ENCODE measurements around the gene TRIM65. TPM values are rescaled to one million over a fixed set of nuclear protein-coding genes. Genes with fewer than 3 reads are reported as not detected.
A peak's percentile ranks its signal among the peaks of the same experiment; 100 is the strongest.
"Not testable (repeated sequence)": the region's sequence is repeated elsewhere in the genome, so short reads cannot be mapped to it uniquely, and the experiment has no call there.

The TRIM65 gene
- total RNA-seq, 1 donor from 2014 or later, result 15.4 TPM

GRCh38 chr17:75872434-75873351 is 24.1 kb downstream of the TRIM65 start:
- Histone ChIP-seq H3K36me3 (ENCODE audit: insufficient read depth, low read length) (no peaks in the 10 kb centered on the region), H3K4me2 (ENCODE audit: low read length) (peak overlapping the region; percentile 60), H3K4me3 (ENCODE audit: insufficient read depth, low read depth, low read length) (peak overlapping the region; percentile 5), H2AFZ (ENCODE audit: low read depth, low read length) (peak overlapping the region; percentile 59), H3K9me3 (ENCODE audit: insufficient read depth, low read depth, low read length) (no peaks in the 10 kb centered on the region), H3K79me2 (ENCODE audit: insufficient read depth, low read length) (no peaks in the 10 kb centered on the region), H4K20me1 (ENCODE audit: insufficient read depth, low read length) (peaks cover 4% of the 10 kb centered on the region), H3K4me1 (ENCODE audit: insufficient read depth, low read length) (peaks cover 43% of the 10 kb centered on the region), H3K27ac (ENCODE audit: low read depth, low read length) (peak overlapping the region; percentile 52), H3K9ac (ENCODE audit: low read length) (peak overlapping the region; percentile 56), H3K27me3 (ENCODE audit: insufficient read depth, low read length) (no peaks in the 10 kb centered on the region)
- peak overlapping the region; percentile 85 for H3K27ac Mint-ChIP-seq (ENCODE audit: unreplicated experiment)
- H3K27me3 Mint-ChIP-seq (ENCODE audit: low read depth, unreplicated experiment), result no peaks in the 10 kb centered on the region
- FAIRE-seq (no peak), DNase-seq (ENCODE audit: low read depth) (peak; percentile 56)
- H3K9me3 Mint-ChIP-seq (ENCODE audit: unreplicated experiment), result no peaks in the 10 kb centered on the region
- TF ChIP-seq CTCF (IDR thresholded peaks at IDR 0.05; ENCODE audit: insufficient read depth, low read depth, low read length) (no peak), EZH2 (IDR thresholded peaks at IDR 0.05; ENCODE audit: insufficient read depth, low read length) (no peak)
- H3K4me1 Mint-ChIP-seq (ENCODE audit: low read depth, unreplicated experiment), result peaks cover 13% of the 10 kb centered on the region
- H3K36me3 Mint-ChIP-seq (ENCODE audit: low read depth, unreplicated experiment), result peaks cover 2% of the 10 kb centered on the region
- no peak overlapping the region for H3K4me3 Mint-ChIP-seq (ENCODE audit: unreplicated experiment)

- not testable (repeated sequence) for H3K9me3 Mint-ChIP-seq (ENCODE audit: unreplicated experiment); H3K4me2 ChIP-seq (ENCODE audit: low read length); H3K27me3 ChIP-seq (ENCODE audit: insufficient read depth, low read length); H3K79me2 ChIP-seq (ENCODE audit: insufficient read depth, low read length); DNase-seq (ENCODE audit: low read depth); H3K9me3 ChIP-seq (ENCODE audit: insufficient read depth, low read depth, low read length); H3K9ac ChIP-seq (ENCODE audit: low read length); H3K4me1 Mint-ChIP-seq (ENCODE audit: low read depth, unreplicated experiment); H3K27ac ChIP-seq (ENCODE audit: low read depth, low read length); H3K36me3 ChIP-seq (ENCODE audit: insufficient read depth, low read length); H3K36me3 Mint-ChIP-seq (ENCODE audit: low read depth, unreplicated experiment); H3K4me3 Mint-ChIP-seq (ENCODE audit: unreplicated experiment); FAIRE-seq; H3K27ac Mint-ChIP-seq (ENCODE audit: unreplicated experiment); H3K27me3 Mint-ChIP-seq (ENCODE audit: low read depth, unreplicated experiment); H4K20me1 ChIP-seq (ENCODE audit: insufficient read depth, low read length); H3K4me3 ChIP-seq (ENCODE audit: insufficient read depth, low read depth, low read length)
- Histone ChIP-seq H2AFZ (ENCODE audit: low read depth, low read length) (peak overlapping the region; percentile 49), H3K4me1 (ENCODE audit: insufficient read depth, low read length) (peaks cover 20% of the 10 kb centered on the region)
Measured at GRCh38 chr17:75870228-75870627, 26.5 kb downstream of the TRIM65 start.

GRCh38 chr17:75869282-75870141 is 27.2 kb downstream of the TRIM65 start:
- no peak for FAIRE-seq

More at GRCh38 chr17:75869282-75870141, 27.2 kb downstream of the TRIM65 start:
- Histone ChIP-seq H3K4me2 (ENCODE audit: low read length) (peak overlapping the region; percentile 18), H3K4me1 (ENCODE audit: insufficient read depth, low read length) (peaks cover 23% of the 10 kb centered on the region), H3K36me3 (ENCODE audit: insufficient read depth, low read length) (no peaks in the 10 kb centered on the region), H3K4me3 (ENCODE audit: insufficient read depth, low read depth, low read length) (no peak overlapping the region), H3K79me2 (ENCODE audit: insufficient read depth, low read length) (no peaks in the 10 kb centered on the region), H2AFZ (ENCODE audit: low read depth, low read length) (peak overlapping the region; percentile 49), H3K27me3 (ENCODE audit: insufficient read depth, low read length) (no peaks in the 10 kb centered on the region), H3K9me3 (ENCODE audit: insufficient read depth, low read depth, low read length) (no peaks in the 10 kb centered on the region), H3K27ac (ENCODE audit: low read depth, low read length) (no peak overlapping the region), H3K9ac (ENCODE audit: low read length) (no peak overlapping the region), H4K20me1 (ENCODE audit: insufficient read depth, low read length) (no peaks in the 10 kb centered on the region)
- Mint-ChIP-seq H3K27me3 (ENCODE audit: low read depth, unreplicated experiment) (no peaks in the 10 kb centered on the region), H3K4me1 (ENCODE audit: low read depth, unreplicated experiment) (peaks cover 6% of the 10 kb centered on the region), H3K9me3 (ENCODE audit: unreplicated experiment) (no peaks in the 10 kb centered on the region), H3K4me3 (ENCODE audit: unreplicated experiment) (no peak overlapping the region), H3K36me3 (ENCODE audit: low read depth, unreplicated experiment) (peaks cover 2% of the 10 kb centered on the region), H3K27ac (ENCODE audit: unreplicated experiment) (no peak overlapping the region)
- DNase-seq (ENCODE audit: low read depth), result no peak
- TF ChIP-seq EZH2 (IDR thresholded peaks at IDR 0.05; ENCODE audit: insufficient read depth, low read length) (no peak), CTCF (IDR thresholded peaks at IDR 0.05; ENCODE audit: insufficient read depth, low read depth, low read length) (no peak)

Data from astrocyte (in vitro differentiated cells and primary cell).